OCI-LY1 (cell line): Measurements from ENCODE around the gene MFSD6.

Experiments used
- H2AFZ ChIP-seq: fragments of 200-600 bp; sonication (generic), shearing (Covaris generic); 2 replicates; pipeline ENCODE4 v1.6.0; 2014; ENCODE audit warnings: antibody characterized with exemption, mild to moderate bottlenecking, low read length
- H3F3A ChIP-seq: fragments of 200-600 bp; sonication (generic), shearing (Covaris generic); 2 replicates; pipeline ENCODE4 v1.6.0; 2014; ENCODE audit warnings: mild to moderate bottlenecking, antibody characterized with exemption, low read length, moderate library complexity; ENCODE audit not compliant: insufficient read depth
- H3K27ac ChIP-seq: fragments of 200-600 bp; sonication (generic); 2 replicates; pipeline ENCODE4 v1.5.1; 2014; ENCODE audit warnings: low read length, mixed run types, mild to moderate bottlenecking, low read depth; ENCODE audit not compliant: poor library complexity, severe bottlenecking
- H3K27me3 ChIP-seq: fragments of 200-600 bp; sonication (generic); 2 replicates; pipeline ENCODE4 v1.6.0; 2014; ENCODE audit warnings: antibody characterized with exemption, mild to moderate bottlenecking, low read length, moderate library complexity; ENCODE audit not compliant: insufficient read depth
- H3K36me3 ChIP-seq: fragments of 200-600 bp; sonication (generic); 2 replicates; pipeline ENCODE4 v1.6.1; 2014; ENCODE audit warnings: mild to moderate bottlenecking, antibody characterized with exemption, low read length, moderate library complexity, mixed read lengths; ENCODE audit not compliant: insufficient read depth
- H3K4me1 ChIP-seq: fragments of 200-600 bp; sonication (generic); 2 replicates; pipeline ENCODE4 v1.5.1; 2014; ENCODE audit warnings: mild to moderate bottlenecking, low read length, moderate library complexity; ENCODE audit not compliant: insufficient read depth, severe bottlenecking
- H3K4me2 ChIP-seq: fragments of 200-600 bp; sonication (generic), shearing (Covaris generic); 2 replicates; pipeline ENCODE4 v1.6.1; 2014; ENCODE audit warnings: low read length
- H3K4me3 ChIP-seq: fragments of 200-600 bp; sonication (generic); 2 replicates; pipeline ENCODE4 v1.5.1; 2014; ENCODE audit warnings: low read length, low read depth, mild to moderate bottlenecking, mixed read lengths; ENCODE audit not compliant: poor library complexity, severe bottlenecking
- H3K79me2 ChIP-seq: fragments of 200-600 bp; shearing (Covaris generic); 2 replicates; pipeline ENCODE4 v1.6.1; 2016; ENCODE audit warnings: mixed run types, low read length, mixed read lengths; ENCODE audit not compliant: insufficient read depth
- H3K9ac ChIP-seq: fragments of 200-600 bp; sonication (generic), shearing (Covaris generic); 2 replicates; pipeline ENCODE4 v1.6.1; 2014; ENCODE audit warnings: mild to moderate bottlenecking, low read length, mixed read lengths
- H3K9me2 ChIP-seq: fragments of 200-600 bp; sonication (generic), shearing (Covaris generic); 2 replicates; pipeline ENCODE4 v1.6.1; 2014; ENCODE audit warnings: low read depth, mild to moderate bottlenecking, low read length, mixed read lengths
- H3K9me3 ChIP-seq: fragments of 200-600 bp; shearing (Covaris generic); 2 replicates; pipeline ENCODE4 v1.6.1; 2014; ENCODE audit warnings: low read length, mixed read lengths
- H4K20me1 ChIP-seq: fragments of 200-600 bp; sonication (generic), shearing (Covaris generic); 2 replicates; pipeline ENCODE4 v1.6.0; 2016; ENCODE audit warnings: mild to moderate bottlenecking, low read length; ENCODE audit not compliant: insufficient read depth
- EZH2 ChIP-seq: fragments of 200-600 bp; sonication (generic), shearing (Covaris generic); IDR thresholded peaks from 2 replicates; pipeline ENCODE4 v1.8.0; 2017; ENCODE audit warnings: borderline replicate concordance, mixed run types, mild to moderate bottlenecking, antibody characterized with exemption, low read length, moderate library complexity, mixed read lengths
- TF ChIP-seq, protein P1 (sequence below): fragments of 200-600 bp; sonication (generic), shearing (Covaris generic); IDR thresholded peaks from 2 replicates; pipeline ENCODE4 v1.5.1; 2017; ENCODE audit warnings: mild to moderate bottlenecking, antibody characterized with exemption, low read length, moderate library complexity, mixed read lengths

Gene MFSD6

DNA sequence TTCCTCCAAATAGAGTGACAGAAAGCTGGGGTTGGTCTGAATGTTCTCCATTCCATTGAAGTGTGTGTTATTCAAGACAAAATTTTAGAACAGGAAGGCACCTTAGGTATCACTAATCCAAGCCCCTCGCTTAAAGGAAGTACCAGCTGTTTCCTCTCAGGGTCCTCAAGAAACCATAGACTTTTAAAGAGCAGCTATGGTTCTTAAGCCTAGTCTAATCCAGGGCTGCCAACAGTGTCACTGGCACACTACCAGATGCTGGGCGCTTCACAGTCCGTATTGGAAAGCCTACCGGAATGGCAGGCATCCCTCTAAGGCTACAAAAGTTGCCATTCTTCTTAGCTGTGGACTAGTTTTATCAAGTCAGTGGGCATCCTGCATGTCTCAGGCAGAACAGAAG lies 124.4 kb downstream of the MFSD6 start:
- no peak overlapping the region; the same call in 1 of the 2 replicates for H3K9ac ChIP-seq
- peaks cover 38% of the 10 kb centered on the region for H3K4me1 ChIP-seq
- H3K9me3 ChIP-seq = peaks cover 4% of the 10 kb centered on the region; the same call in 1 of the 2 replicates
- H3K4me3 ChIP-seq = peak overlapping the region; percentile 72
- H2AFZ ChIP-seq = no peak overlapping the region
- TF ChIP-seq, protein P1, sequence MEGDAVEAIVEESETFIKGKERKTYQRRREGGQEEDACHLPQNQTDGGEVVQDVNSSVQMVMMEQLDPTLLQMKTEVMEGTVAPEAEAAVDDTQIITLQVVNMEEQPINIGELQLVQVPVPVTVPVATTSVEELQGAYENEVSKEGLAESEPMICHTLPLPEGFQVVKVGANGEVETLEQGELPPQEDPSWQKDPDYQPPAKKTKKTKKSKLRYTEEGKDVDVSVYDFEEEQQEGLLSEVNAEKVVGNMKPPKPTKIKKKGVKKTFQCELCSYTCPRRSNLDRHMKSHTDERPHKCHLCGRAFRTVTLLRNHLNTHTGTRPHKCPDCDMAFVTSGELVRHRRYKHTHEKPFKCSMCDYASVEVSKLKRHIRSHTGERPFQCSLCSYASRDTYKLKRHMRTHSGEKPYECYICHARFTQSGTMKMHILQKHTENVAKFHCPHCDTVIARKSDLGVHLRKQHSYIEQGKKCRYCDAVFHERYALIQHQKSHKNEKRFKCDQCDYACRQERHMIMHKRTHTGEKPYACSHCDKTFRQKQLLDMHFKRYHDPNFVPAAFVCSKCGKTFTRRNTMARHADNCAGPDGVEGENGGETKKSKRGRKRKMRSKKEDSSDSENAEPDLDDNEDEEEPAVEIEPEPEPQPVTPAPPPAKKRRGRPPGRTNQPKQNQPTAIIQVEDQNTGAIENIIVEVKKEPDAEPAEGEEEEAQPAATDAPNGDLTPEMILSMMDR = no peak
- no peak for TF ChIP-seq EZH2
- H3F3A ChIP-seq = no peaks in the 10 kb centered on the region
- no peaks in the 10 kb centered on the region for H4K20me1 ChIP-seq
- peaks cover 6% of the 10 kb centered on the region; the same call in 1 of the 2 replicates for H3K36me3 ChIP-seq
- H3K79me2 ChIP-seq = no peaks in the 10 kb centered on the region
- H3K9me2 ChIP-seq = no peaks in the 10 kb centered on the region
- peak overlapping the region; percentile 82 for H3K4me2 ChIP-seq
- H3K27ac ChIP-seq = no peak overlapping the region
- H3K27me3 ChIP-seq = no peaks in the 10 kb centered on the region

DNA sequence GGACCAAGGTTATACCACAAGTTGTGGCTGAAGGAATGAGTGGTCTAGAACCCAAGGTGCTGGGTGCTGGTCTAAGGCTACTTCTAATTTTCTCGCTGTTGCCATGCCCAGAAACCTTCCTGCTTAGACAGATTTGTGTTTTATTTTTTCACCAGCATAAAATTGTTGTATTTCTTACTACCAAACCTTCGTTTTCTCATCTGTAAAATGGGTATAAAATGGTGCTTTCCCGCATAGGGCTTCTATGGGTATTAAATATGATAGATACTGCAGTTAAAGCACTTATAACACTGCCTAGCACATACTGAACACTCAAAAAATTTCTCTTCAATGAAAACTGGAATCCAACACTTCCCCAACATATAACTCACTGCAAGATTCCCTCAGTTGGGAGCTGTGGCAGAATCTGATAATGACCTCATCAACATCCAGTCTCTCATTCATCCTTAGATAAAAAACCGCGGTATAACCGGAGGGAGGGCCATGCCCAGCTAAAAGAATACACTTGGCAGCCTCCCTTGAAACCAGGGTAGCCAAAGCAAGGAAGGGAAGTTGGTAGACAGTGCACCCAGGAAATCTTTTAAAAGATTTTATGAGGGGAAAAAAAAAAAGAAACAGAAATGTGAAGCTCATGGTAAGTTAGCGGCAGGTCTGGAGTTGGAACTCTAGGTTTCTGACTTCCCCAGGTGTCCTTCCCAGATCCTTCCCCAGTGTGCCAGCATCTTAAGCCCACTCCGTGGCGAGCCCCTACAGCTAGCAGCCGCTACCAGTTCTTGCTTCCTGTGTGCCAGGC lies 125.2 kb downstream of the MFSD6 start:
- Histone ChIP-seq H3K9me3 (peaks cover 4% of the 10 kb centered on the region), H3K9ac (peak overlapping the region; percentile 79), H3K4me2 (peak overlapping the region; percentile 82), H3K79me2 (no peaks in the 10 kb centered on the region), H3K9me2 (no peaks in the 10 kb centered on the region), H3F3A (no peaks in the 10 kb centered on the region), H3K27ac (peak overlapping the region; percentile 65), H3K4me1 (peaks cover 33% of the 10 kb centered on the region), H2AFZ (peak overlapping the region; percentile 53; the same call in 1 of the 2 replicates), H3K27me3 (no peaks in the 10 kb centered on the region), H3K4me3 (peak overlapping the region; percentile 72), H3K36me3 (peaks cover 6% of the 10 kb centered on the region; the same call in 1 of the 2 replicates), H4K20me1 (no peaks in the 10 kb centered on the region)
- no peak for TF ChIP-seq EZH2
- TF ChIP-seq, protein P1 = no peak

DNA sequence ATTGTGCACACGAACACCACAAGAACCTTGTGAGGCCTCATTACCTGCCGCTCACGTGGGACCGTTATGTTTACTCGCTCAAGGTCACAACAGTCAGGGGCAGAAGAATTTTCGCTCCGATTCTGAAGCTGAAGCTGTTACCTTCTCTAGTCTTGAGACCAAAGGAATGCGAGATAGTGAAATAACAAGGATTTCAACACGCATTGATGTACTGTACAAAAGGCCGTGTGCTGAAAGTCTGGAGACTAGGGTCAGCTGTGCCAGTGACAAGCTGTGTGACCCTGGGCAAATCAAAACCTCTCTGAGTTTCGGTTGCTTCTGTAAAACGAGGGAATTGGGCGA lies 125.8 kb downstream of the MFSD6 start:
- no peaks in the 10 kb centered on the region for H3F3A ChIP-seq
- no peaks in the 10 kb centered on the region for H4K20me1 ChIP-seq
- H3K4me1 ChIP-seq = peaks cover 33% of the 10 kb centered on the region
- H3K79me2 ChIP-seq = no peaks in the 10 kb centered on the region
- H3K4me3 ChIP-seq = peak overlapping the region; percentile 72
- H3K9me3 ChIP-seq = peaks cover 4% of the 10 kb centered on the region
- no peak for TF ChIP-seq EZH2
- TF ChIP-seq, protein P1 = no peak
- H3K9me2 ChIP-seq = no peaks in the 10 kb centered on the region
- no peaks in the 10 kb centered on the region for H3K27me3 ChIP-seq
- H3K4me2 ChIP-seq = peak overlapping the region; percentile 82
- H2AFZ ChIP-seq = peak overlapping the region; percentile 53; the same call in 1 of the 2 replicates
- H3K36me3 ChIP-seq = peaks cover 6% of the 10 kb centered on the region; the same call in 1 of the 2 replicates
- peak overlapping the region; percentile 79 for H3K9ac ChIP-seq
- H3K27ac ChIP-seq = peak overlapping the region; percentile 65
